ENCODE data around the gene VAT1L. TPM values are rescaled to one million over a fixed set of nuclear protein-coding genes. Genes with fewer than 3 reads are reported as not detected.
A peak's percentile ranks its signal among the peaks of the same experiment; 100 is the strongest.

VAT1L gene
- total RNA-seq, 6 experiments from 2014 or later: not detected

GRCh38 chr16:77998350-77999023 is 210.1 kb downstream of the VAT1L start:
- H3K27ac Mint-ChIP-seq: no peak overlapping the region
- DNase-seq: no peak
- H3K4me3 Mint-ChIP-seq: no peak overlapping the region
- H3K27me3 Mint-ChIP-seq (ENCODE audit: insufficient read depth): no peaks in the 10 kb centered on the region
- peaks cover 30% of the 10 kb centered on the region for H3K9me3 Mint-ChIP-seq
- H3K4me1 Mint-ChIP-seq (ENCODE audit: low read depth): no peaks in the 10 kb centered on the region
- H3K36me3 Mint-ChIP-seq (ENCODE audit: low read depth): no peaks in the 10 kb centered on the region
- TF ChIP-seq, protein P1, sequence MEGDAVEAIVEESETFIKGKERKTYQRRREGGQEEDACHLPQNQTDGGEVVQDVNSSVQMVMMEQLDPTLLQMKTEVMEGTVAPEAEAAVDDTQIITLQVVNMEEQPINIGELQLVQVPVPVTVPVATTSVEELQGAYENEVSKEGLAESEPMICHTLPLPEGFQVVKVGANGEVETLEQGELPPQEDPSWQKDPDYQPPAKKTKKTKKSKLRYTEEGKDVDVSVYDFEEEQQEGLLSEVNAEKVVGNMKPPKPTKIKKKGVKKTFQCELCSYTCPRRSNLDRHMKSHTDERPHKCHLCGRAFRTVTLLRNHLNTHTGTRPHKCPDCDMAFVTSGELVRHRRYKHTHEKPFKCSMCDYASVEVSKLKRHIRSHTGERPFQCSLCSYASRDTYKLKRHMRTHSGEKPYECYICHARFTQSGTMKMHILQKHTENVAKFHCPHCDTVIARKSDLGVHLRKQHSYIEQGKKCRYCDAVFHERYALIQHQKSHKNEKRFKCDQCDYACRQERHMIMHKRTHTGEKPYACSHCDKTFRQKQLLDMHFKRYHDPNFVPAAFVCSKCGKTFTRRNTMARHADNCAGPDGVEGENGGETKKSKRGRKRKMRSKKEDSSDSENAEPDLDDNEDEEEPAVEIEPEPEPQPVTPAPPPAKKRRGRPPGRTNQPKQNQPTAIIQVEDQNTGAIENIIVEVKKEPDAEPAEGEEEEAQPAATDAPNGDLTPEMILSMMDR (IDR thresholded peaks at IDR 0.05): no peak

DNA sequence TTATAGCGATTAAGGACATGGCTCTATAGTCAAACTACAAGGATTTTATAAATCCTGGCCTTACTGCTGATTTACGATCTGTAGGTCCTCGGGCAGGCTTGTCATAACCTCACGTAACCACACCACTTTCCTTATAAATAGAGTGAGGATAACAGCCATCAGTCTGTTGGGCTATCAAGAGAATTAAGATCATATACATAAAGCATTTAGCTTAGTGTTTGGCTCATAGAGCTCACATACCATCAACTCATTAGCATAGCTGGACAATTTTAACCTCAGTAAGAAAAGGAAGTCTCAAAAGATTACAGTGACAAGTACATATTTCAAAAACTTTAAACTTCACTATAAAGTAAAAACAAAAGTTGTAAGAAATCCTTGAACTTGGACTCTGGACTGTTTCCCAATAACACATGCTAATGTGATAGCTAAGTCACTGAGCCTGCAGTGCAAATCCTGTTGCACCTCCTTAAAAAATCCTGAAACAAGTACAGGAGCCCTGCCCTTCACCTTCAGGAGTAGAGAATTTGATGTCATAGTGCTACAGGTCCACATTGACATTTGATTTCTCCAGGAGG is 213.2 kb downstream of the VAT1L start:
- peaks cover 12% of the 10 kb centered on the region for H3K9me3 Mint-ChIP-seq
- no peak overlapping the region for H3K4me3 Mint-ChIP-seq
- H3K27me3 Mint-ChIP-seq (ENCODE audit: insufficient read depth): no peaks in the 10 kb centered on the region; the same call in 1 of the 2 replicates
- H3K4me1 Mint-ChIP-seq (ENCODE audit: low read depth): no peaks in the 10 kb centered on the region
- TF ChIP-seq, protein P1 (IDR thresholded peaks at IDR 0.05): no peak
- no peak overlapping the region for H3K27ac Mint-ChIP-seq
- H3K36me3 Mint-ChIP-seq (ENCODE audit: low read depth): no peaks in the 10 kb centered on the region
- DNase-seq: no peak

DNA sequence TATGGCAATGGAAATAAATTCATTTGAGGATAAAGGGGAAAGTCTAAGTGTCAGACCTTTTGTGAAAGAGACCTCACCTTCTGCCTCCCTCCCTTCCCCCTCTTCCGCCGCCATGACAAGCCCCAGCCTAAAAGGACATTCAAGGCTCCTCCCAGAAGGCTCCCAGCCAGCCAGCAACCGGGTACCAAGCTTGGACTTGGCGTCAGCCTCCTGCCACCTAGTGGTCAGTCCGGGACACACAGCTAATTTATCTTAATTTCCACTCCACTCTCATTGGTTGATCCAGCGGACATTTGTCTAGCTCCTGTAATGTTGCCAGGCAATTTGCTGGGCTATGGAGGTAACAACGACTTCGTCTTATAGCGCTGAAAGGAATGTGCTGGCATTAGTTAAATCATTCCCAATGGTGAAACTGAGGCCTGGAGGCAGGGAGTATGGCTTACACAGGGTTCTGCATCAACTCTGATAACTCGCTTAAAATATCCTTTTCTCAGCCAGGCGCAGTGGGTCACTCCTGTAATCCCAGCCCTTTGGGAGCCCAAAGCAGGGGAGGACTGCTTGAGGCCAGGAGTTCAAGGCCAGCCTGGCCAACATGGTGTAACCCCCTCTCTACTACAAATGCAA is 214.7 kb downstream of the VAT1L start:
- Mint-ChIP-seq H3K36me3 (ENCODE audit: low read depth) (no peaks in the 10 kb centered on the region), H3K27me3 (ENCODE audit: insufficient read depth) (no peaks in the 10 kb centered on the region; the same call in 1 of the 2 replicates), H3K27ac (no peak overlapping the region), H3K9me3 (peaks cover 14% of the 10 kb centered on the region), H3K4me3 (no peak overlapping the region), H3K4me1 (ENCODE audit: low read depth) (no peaks in the 10 kb centered on the region)
- peak; percentile 67 for DNase-seq
- TF ChIP-seq, protein P1 (IDR thresholded peaks at IDR 0.05): peak; percentile 88

DNA sequence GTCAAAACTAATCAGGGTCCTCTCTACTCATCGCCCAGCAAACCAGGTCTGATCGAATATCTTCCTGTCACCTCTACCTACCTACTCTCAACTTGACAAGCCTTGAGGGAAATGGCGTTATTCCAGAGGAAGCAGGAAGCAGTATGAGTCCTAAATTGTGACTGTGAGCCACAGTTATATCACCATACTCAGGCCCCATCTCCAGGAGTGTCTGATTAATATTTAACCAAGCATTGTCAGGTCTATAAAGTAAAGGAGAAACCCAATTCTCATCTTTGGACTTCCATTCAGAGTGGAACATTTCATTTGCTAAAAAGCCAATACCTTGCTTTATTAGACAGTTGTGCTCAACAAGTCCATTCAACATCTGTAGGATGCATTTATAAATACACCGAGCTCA is 216.2 kb downstream of the VAT1L start:
- TF ChIP-seq, protein P1 (IDR thresholded peaks at IDR 0.05): no peak
- H3K9me3 Mint-ChIP-seq: peaks cover 14% of the 10 kb centered on the region; the same call in 1 of the 2 replicates
- no peaks in the 10 kb centered on the region; the same call in 1 of the 2 replicates for H3K27me3 Mint-ChIP-seq (ENCODE audit: insufficient read depth)
- H3K27ac Mint-ChIP-seq: no peak overlapping the region
- no peaks in the 10 kb centered on the region for H3K36me3 Mint-ChIP-seq (ENCODE audit: low read depth)
- no peak overlapping the region for H3K4me3 Mint-ChIP-seq
- no peaks in the 10 kb centered on the region for H3K4me1 Mint-ChIP-seq (ENCODE audit: low read depth)
- no peak for DNase-seq

GRCh38 chr16:78005881-78006280 is 217.5 kb downstream of the VAT1L start:
- Mint-ChIP-seq H3K27me3 (ENCODE audit: insufficient read depth) (no peaks in the 10 kb centered on the region; the same call in 1 of the 2 replicates), H3K4me1 (ENCODE audit: low read depth) (no peaks in the 10 kb centered on the region), H3K36me3 (ENCODE audit: low read depth) (no peaks in the 10 kb centered on the region), H3K4me3 (no peak overlapping the region), H3K27ac (no peak overlapping the region), H3K9me3 (peaks cover 14% of the 10 kb centered on the region; the same call in 1 of the 2 replicates)
- no peak for DNase-seq
- TF ChIP-seq, protein P1 (IDR thresholded peaks at IDR 0.05): peak; percentile 26

All from HFFc6 (cell line).